Neural cell (in vitro differentiated cells): ENCODE measurements around the gene OLFML3. TPM values are rescaled to one million over a fixed set of nuclear protein-coding genes. Genes with fewer than 3 reads are reported as not detected.
"Not testable (repeated sequence)": the region's sequence is repeated elsewhere in the genome, so short reads cannot be mapped to it uniquely, and the experiment has no call there.

Experiments
- H2AFZ ChIP-seq: fragments of 200-600, 300-800 bp; sonication (generic), shearing (Covaris generic); 2 replicates; pipeline ENCODE4 v1.6.0; 2014; ENCODE audit warnings: low read depth, mild to moderate bottlenecking, antibody characterized with exemption, low read length, moderate library complexity
- H3F3A ChIP-seq: fragments of 200-600 bp; shearing (Covaris generic); 2 replicates; pipeline ENCODE4 v1.6.1; 2016; ENCODE audit warnings: mild to moderate bottlenecking, moderate library complexity, mixed read lengths, antibody characterized with exemption, low read length; ENCODE audit not compliant: insufficient read depth, poor library complexity, severe bottlenecking
- H3K27ac ChIP-seq: fragments of 200-600, 300-800 bp; sonication (generic), shearing (Covaris generic); 2 replicates; pipeline ENCODE4 v1.5.1; 2014; ENCODE audit warnings: mild to moderate bottlenecking, low read length, moderate library complexity
- H3K27me3 ChIP-seq: fragments of 300-800, 200-600 bp; sonication (generic), shearing (Covaris generic); 2 replicates; pipeline ENCODE4 v1.6.0; 2014; ENCODE audit warnings: mild to moderate bottlenecking, low read depth, low read length, moderate library complexity; ENCODE audit not compliant: insufficient read depth
- H3K36me3 ChIP-seq: fragments of 300-800, 200-600 bp; sonication (generic), shearing (Covaris generic); 2 replicates; pipeline ENCODE4 v1.5.1; 2014; ENCODE audit warnings: mild to moderate bottlenecking, antibody characterized with exemption, low read length, moderate library complexity; ENCODE audit not compliant: insufficient read depth
- H3K4me2 ChIP-seq: fragments of 300-800, 200-600 bp; sonication (generic), shearing (Covaris generic); 2 replicates; pipeline ENCODE4 v1.6.0; 2014; ENCODE audit warnings: mild to moderate bottlenecking, low read length
- H3K4me3 ChIP-seq: fragments of 300-800, 200-600 bp; sonication (generic), shearing (Covaris generic); 2 replicates; pipeline ENCODE4 v1.5.1; 2014; ENCODE audit warnings: mild to moderate bottlenecking, low read length, moderate library complexity
- H3K79me2 ChIP-seq: fragments of 200-600 bp; shearing (Covaris generic); replicated peaks from 2 replicates; pipeline ENCODE4 v1.6.0; 2014; ENCODE audit warnings: mild to moderate bottlenecking, low read length, moderate library complexity; ENCODE audit not compliant: insufficient read depth
- H3K9ac ChIP-seq: fragments of 300-800, 200-600 bp; sonication (generic), shearing (Covaris generic); 2 replicates; pipeline ENCODE4 v1.6.1; 2016; ENCODE audit warnings: mild to moderate bottlenecking, low read length, mixed read lengths
- H3K9me2 ChIP-seq: fragments of 200-600 bp; shearing (Covaris generic); 2 replicates; pipeline ENCODE4 v1.6.1; 2016; ENCODE audit warnings: mild to moderate bottlenecking, low read length, mixed read lengths; ENCODE audit not compliant: insufficient read depth
- H3K9me3 ChIP-seq: fragments of 200-600, 300-800 bp; sonication (generic), shearing (Covaris generic); 2 replicates; pipeline ENCODE4 v1.6.1; 2016; ENCODE audit warnings: mild to moderate bottlenecking, mixed run types, low read length, moderate library complexity, mixed read lengths
- H4K20me1 ChIP-seq: fragments of 200-600 bp; shearing (Covaris generic); 2 replicates; pipeline ENCODE4 v1.6.1; 2016; ENCODE audit warnings: mild to moderate bottlenecking, mixed run types; ENCODE audit not compliant: insufficient read depth
- CTCF ChIP-seq: fragments of 450-650 bp; IDR thresholded peaks from 2 replicates; pipeline ENCODE4 v1.5.1; 2014; ENCODE audit warnings: antibody characterized with exemption, mild to moderate bottlenecking, moderate library complexity; ENCODE audit not compliant: poor library complexity, severe bottlenecking
- EP300 ChIP-seq: fragments of 450-650 bp; conservative IDR thresholded peaks from 2 replicates; pipeline ENCODE4 v1.6.1; 2014; ENCODE audit warnings: antibody characterized with exemption, mild to moderate bottlenecking, moderate library complexity; ENCODE audit not compliant: poor library complexity, severe bottlenecking
- POLR2AphosphoS5 ChIP-seq: IDR thresholded peaks from 2 replicates; pipeline ENCODE4 v1.6.1; 2012
- RAD21 ChIP-seq: fragments of 450-650 bp; conservative IDR thresholded peaks from 2 replicates; pipeline ENCODE4 v1.6.1; 2014; ENCODE audit warnings: antibody characterized with exemption, mild to moderate bottlenecking, moderate library complexity
- REST ChIP-seq: IDR thresholded peaks from 2 replicates; pipeline ENCODE4 v1.6.1; 2012; ENCODE audit warnings: borderline replicate concordance
- SMC3 ChIP-seq: fragments of 450-650 bp; conservative IDR thresholded peaks from 2 replicates; pipeline ENCODE4 v1.6.1; 2014; ENCODE audit warnings: antibody characterized with exemption, mild to moderate bottlenecking, moderate library complexity; ENCODE audit not compliant: poor library complexity
- TAF1 ChIP-seq: IDR thresholded peaks from 2 replicates; pipeline ENCODE4 v1.6.1; 2012; ENCODE audit warnings: low read depth
- polyA plus RNA-seq: library from polyadenylated mRNA; depleted of rRNA; stranded (reverse); fragments of >200 nt; gene quantifications from 2 replicates; pipeline ENCODE4 v1.2.3, GENCODE V29; 2014

The OLFML3 gene
- polyA plus RNA-seq, 1 donor from 2014 or later: not detected

- TF ChIP-seq RAD21 (no peak), CTCF (no peak)
- Histone ChIP-seq H3K4me2 (no peak overlapping the region), H3K9me3 (no peaks in the 10 kb centered on the region), H3K4me3 (no peak overlapping the region), H3K27me3 (no peaks in the 10 kb centered on the region), H4K20me1 (no peaks in the 10 kb centered on the region), H3K36me3 (no peaks in the 10 kb centered on the region), H3K27ac (no peak overlapping the region), H3K9me2 (no peaks in the 10 kb centered on the region), H2AFZ (no peak overlapping the region), H3K9ac (no peak overlapping the region), H3F3A (no peaks in the 10 kb centered on the region), H3K79me2 (no peaks in the 10 kb centered on the region)
Measured at GRCh38 chr1:114015075-114015474, 35.8 kb downstream of the OLFML3 start.

GRCh38 chr1:114019724-114020123 lies 40.5 kb downstream of the OLFML3 start:
- H3K27ac ChIP-seq, H3K9me3 ChIP-seq, H3K27me3 ChIP-seq, H3K79me2 ChIP-seq, H2AFZ ChIP-seq, H3K4me2 ChIP-seq, H3K4me3 ChIP-seq, H3K9me2 ChIP-seq, H3K9ac ChIP-seq, H3F3A ChIP-seq, H3K36me3 ChIP-seq, H4K20me1 ChIP-seq: not testable (repeated sequence)

GRCh38 chr1:114021665-114022099 lies 42.4 kb downstream of the OLFML3 start:
- Histone ChIP-seq H3K9me2 (no peaks in the 10 kb centered on the region), H3K9ac (no peak overlapping the region), H4K20me1 (no peaks in the 10 kb centered on the region), H2AFZ (no peak overlapping the region), H3K79me2 (no peaks in the 10 kb centered on the region), H3K36me3 (no peaks in the 10 kb centered on the region), H3K4me2 (no peak overlapping the region), H3F3A (no peaks in the 10 kb centered on the region), H3K4me3 (no peak overlapping the region), H3K9me3 (no peaks in the 10 kb centered on the region), H3K27me3 (no peaks in the 10 kb centered on the region), H3K27ac (no peak overlapping the region)
- TF ChIP-seq RAD21 (no peak), SMC3 (no peak), CTCF (no peak), REST (no peak), TAF1 (no peak), EP300 (no peak), POLR2AphosphoS5 (no peak)
